IMR-90 (cell line): Measurements from ENCODE around the gene SH3BGRL3. TPM values are rescaled to one million over a fixed set of nuclear protein-coding genes. Genes with fewer than 3 reads are reported as not detected.

ENCODE experiments used
- BHLHE40 ChIP-seq: fragments of 150-350 bp; IDR thresholded peaks from 2 replicates; pipeline ENCODE4 v1.6.1; 2016; ENCODE audit warnings: mild to moderate bottlenecking, low read depth, low read length
- ELK1 ChIP-seq: fragments of 150-350 bp; IDR thresholded peaks from 2 replicates; pipeline ENCODE4 v1.6.1; 2016; ENCODE audit warnings: low read depth, mild to moderate bottlenecking, low read length, moderate library complexity, borderline replicate concordance
- polyA plus RNA-seq, 3 experiments: library from polyadenylated mRNA; depleted of rRNA; stranded (reverse); fragments of >200 nt; gene quantifications; 2 replicates each; pipeline ENCODE4 v1.2.3, GENCODE V29; 2012; ENCODE audit warnings: low replicate concordance in 1 of 3
- total RNA-seq: library from RNA; depleted of rRNA; stranded (reverse); fragments of >200 nt; gene quantifications from 2 replicates; pipeline ENCODE4 v1.2.3, GENCODE V29; 2012

Gene SH3BGRL3
- total and polyA plus RNA-seq, 2 of the 4 experiments (the other 2 are of a cell fraction): 35.0 to 483 TPM

DNA sequence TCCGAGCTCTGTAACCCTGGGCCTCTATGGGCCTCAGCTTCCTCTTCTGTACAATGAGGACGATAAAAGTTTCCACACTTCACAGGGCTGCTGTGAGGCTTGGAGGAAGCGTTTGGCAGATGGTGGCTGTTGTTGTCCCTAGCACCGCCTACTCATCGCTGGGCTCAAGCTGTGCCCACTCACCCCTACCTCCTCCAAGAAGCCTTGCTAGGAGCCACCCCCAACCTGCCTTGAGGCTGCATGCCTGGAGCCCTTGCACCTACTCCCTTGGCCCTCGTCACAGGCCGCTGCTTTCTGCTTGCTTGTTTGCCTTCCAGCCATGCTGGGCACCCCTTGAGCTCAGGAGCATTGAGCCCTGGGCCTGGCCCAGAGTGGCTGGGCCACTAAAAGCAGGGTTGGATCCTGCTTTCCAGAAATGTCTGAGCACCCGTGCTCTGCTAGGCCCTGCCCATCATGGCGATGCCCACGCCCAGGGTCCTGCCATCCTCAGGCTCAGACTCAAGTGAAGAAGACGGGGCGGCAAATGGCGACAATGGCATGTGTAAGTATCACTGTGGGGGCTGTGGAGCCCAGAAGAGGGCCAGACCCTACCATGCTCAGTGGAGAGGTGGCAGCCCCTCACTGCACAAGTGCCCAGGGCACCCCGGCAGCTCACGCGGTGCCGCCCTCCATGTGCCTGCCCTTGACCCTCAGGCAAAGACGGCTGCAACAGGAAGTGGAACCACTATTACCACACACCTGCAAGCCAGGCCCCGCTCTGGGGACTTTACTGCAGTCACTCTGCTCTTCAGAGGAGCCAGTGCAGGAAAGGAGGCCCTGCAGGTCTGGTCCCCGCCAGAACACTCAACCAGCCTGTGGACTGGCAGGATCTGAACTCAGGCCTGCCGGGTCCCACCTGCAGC lies 9.5 kb downstream of the SH3BGRL3 start (continued):
- TF ChIP-seq ELK1: no peak
- TF ChIP-seq BHLHE40: no peak
